Stimulated activated naive CD8-positive, alpha-beta T cell treated with anti-CD3 and anti-CD28 coated beads, Interleukin-15, Interleukin-2, amounts not matched to agents 100 U/mL and 50 U/mL, for 24 hours (primary cell): ENCODE results near the gene CCDC32.
A peak's percentile ranks its signal among the peaks of the same experiment; 100 is the strongest.

Experiments used
- ATAC-seq: fragments of 150-1000 bp; cut with Tn5 transposase; one replicate; pipeline ENCODE4 v1.10.0; 2021
- DNase-seq: peaks from one replicate; pipeline ENCODE4 v3.0.0; 2021

Gene CCDC32

DNA sequence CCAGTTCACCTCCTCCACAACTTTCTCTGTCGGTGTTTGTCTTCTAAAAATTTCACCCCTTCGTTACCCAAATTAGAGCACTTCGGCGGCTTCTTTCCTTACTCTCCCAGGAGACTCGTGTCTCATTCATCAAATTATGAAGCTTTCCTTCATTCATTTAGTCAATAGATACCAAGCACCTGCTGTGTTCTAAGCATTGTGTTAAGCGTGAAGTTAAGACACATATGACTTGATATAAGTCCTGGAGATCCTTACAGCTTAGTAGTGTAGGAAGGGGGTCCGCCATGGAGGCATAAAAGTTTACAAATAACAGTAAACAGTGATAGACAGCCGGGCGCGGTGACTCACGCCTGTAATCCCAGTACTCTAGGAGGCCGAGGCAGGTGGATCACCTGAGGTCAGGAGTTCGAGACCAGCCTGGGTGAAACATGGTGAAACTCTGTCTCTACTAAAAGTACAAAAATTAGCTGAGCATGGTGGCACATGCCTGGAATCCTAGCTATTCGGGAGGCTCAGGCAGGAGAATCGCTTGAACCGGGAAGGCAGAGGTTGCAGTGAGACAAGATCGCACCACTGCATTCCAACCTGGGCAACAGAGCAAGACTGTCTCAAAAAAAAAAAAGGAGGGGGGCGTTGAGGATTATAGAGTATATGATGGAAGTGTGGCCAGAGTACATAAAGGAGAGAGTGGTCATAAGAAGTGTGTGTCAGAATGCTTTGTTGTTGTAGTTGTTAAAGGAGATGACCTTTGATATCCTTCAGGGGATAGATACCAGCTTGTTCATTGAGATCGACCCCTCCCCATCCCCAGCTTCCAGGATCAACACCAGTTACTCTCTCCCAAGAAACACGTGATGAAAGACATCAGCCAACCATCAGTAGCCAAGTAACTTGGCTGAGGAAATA, 744 bp upstream of the CCDC32 start:
- no peak for ATAC-seq
- no peak for DNase-seq

DNA sequence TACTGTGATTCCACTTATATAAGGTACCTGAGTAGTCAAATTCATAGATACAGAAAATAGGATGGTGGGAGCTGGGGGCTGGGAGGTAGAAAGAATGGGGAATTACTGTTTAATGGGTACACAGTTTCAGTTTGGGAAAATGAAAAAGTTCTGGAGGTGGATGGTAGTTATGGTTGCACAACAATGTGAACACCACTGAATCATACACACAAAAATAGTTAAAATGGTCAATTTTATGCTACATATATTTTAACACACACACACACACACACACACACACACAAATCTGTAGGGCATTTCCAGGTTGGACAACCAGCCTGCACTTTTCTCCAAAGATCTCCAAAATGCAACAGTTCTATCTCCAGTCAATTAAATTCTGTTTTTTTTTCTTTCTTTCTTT, 1.4 kb downstream of the CCDC32 start:
- ATAC-seq, result no peak
- DNase-seq, result no peak

- ATAC-seq (no peak), DNase-seq (no peak)
Observed at GRCh38 chr15:40562691-40563090, 2.2 kb downstream of the CCDC32 start.

- ATAC-seq, result no peak
- DNase-seq, result no peak
Observed at GRCh38 chr15:40558952-40559742, 5.7 kb downstream of the CCDC32 start.

- ATAC-seq (no peak), DNase-seq (no peak)
Observed at GRCh38 chr15:40555876-40556275, 9.0 kb downstream of the CCDC32 start.

GRCh38 chr15:40554161-40554525, 10.7 kb downstream of the CCDC32 start:
- ATAC-seq, result no peak
- DNase-seq, result no peak

DNA sequence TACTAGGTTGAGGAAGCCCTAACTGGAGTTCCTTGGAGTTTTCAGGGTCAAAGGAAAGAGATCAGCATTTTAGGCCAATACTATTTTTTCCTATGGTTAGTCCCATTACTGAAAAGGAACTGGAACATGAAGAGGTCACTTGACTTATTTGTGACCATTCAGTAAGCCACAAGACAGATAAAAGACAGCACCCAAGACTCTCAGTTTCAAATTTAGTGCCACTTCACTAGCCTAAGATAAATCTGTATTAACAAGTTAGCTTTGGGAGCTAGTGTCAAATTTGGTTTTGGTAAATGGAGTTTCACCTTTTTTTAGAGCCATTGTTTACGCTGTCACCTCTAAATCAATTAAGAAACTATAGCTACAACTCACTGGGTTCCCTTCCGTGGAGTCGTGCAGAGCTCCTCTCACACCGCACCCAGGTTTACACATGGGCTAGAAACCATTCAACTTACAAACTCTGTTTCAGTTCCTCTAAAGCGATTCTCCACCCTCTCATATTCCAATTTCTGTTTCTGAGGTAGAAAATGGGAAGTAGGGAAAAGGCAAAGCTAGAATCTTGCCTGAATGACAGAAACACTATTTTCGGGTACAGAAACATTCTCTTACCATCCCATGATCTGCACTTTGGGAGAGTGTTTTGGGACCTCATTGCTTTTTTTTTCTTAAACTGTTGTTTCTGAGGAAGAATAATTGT, 14.4 kb downstream of the CCDC32 start:
- ATAC-seq (peak; percentile 25), DNase-seq (no peak)

DNA sequence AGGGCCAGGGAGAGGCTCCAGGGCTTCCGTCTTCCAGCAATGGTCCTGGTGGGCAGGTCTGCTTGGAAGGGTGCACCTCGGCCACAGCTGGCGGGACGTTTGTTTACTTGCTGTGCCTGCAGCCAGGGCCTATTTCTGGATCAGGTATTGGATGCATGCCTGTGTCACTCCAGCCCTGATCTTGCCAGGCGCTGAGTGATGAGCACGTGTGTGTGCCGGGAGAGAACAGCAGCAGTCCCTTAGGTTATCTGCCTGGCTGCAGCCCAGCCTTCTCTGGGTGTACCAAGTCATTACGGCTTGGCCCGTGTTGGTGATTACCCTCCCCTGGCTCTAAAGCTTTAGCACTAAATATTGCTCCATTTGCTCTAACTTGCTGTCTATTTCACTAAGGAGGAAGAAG, 14.9 kb downstream of the CCDC32 start:
- DNase-seq, result no peak
- no peak for ATAC-seq

DNA sequence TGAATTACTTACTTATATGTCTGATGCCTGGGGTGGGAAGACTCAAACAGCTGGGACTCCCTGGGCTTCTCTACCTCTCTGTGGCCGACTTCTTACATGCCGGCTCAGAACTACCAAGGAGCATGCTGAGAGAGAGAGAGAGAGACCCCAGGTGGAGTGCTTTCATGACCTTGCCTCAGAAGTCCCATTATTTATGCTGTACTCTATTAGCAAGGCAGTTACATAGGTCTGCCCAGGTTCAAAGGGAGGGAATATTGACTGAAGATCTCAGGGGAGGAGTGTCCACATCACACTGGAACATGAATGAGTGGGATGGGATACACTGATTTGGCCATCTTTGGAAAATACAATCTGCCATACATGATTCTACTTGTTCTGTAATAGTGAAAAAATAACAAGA, 16.2 kb downstream of the CCDC32 start:
- DNase-seq (no peak), ATAC-seq (no peak)

- no peak for DNase-seq
- no peak for ATAC-seq
Observed at GRCh38 chr15:40545457-40545856, 19.4 kb downstream of the CCDC32 start.

DNA sequence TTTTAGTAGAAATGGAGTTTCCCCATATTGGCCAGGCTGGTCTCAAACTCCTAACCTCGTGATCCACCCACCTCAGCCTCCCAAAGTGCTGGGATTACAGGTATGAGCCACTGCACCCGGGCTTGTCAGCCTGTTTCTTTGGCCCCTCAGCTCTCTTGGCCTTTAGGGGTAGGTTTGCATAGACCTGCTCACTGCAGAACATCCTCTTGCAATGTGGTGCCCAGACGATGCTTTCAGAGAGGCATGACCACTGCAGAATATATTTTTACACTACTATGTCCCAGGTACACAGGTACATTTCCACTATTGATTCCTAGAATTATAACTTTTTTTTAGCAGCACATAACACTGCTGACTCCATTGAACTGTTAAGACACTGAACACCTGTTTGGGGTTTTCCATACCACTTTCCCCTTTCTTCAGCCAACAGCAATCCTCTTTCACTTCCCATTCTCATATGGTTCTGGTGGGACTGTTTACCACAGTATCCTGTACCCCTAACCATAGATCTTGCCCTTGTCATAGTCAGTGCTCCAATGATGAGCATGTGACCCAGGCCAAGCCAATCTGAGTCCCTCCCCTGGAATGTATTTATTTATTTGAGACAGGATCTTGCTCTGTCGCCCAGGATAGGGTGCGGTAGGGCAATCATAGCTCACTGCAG, 21.1 kb downstream of the CCDC32 start:
- DNase-seq, result no peak
- peak; percentile 51 for ATAC-seq

DNA sequence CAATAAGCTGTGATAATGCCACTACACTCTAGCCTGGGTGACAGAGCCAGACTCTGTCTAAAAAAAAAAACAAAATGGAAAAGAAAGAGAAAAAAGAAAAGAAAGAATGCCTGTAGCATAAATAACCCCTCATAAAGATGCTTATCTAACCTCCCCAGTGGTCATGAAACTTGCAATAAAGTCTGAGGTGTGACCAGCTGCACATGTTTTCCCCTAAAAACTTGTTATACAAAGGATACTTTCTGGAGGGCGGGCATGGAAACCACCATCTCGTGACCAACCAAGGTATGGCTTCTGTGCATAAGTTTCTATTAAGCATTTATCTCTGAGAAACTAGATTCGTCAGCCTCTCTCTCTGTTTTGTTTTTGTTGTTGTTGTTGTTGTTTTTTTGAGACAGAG, 21.8 kb downstream of the CCDC32 start:
- no peak for DNase-seq
- ATAC-seq, result no peak

DNA sequence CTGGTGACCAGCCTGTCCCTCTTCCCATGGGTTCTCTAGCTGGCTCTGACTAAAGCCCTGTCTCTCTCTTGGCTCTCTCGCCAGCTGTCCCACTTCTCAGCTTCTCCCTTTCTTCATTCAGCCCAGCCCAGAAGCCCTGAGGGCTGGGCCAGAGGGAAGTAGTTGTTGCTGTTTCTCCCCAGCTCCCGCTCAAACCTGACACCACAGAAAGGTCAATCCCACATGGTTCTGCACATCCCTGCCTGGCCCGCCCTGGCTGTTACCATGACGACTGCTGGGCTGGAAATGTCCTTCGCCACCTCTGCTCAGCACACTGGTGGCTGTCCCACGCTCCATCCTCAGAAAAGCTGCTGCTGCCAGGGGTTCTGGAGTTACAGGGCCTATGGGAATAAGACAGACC, 25.9 kb downstream of the CCDC32 start:
- DNase-seq (no peak), ATAC-seq (no peak)

- DNase-seq, result no peak
- no peak for ATAC-seq
Observed at GRCh38 chr15:40536501-40536900, 28.3 kb downstream of the CCDC32 start.

DNA sequence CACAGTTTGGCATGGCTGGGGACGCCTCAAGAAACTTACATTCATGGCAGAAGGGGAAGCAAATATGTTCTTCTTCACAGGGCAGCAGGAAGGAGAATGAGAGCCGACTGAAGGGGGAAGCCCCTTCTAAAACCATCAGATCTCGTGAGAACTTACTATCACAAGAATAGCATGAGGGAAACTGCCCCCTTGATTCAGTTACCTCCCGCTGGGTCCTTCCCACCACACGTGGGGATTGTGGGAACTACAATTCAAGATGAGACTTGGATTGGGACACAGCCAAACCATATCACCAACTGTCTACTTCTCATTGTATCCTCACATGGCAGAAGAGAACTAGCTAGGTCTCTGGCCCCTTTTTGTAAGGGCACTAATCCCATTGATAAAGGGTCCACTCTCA, 30.5 kb downstream of the CCDC32 start:
- no peak for ATAC-seq
- no peak for DNase-seq

GRCh38 chr15:40533763-40534364, 31.0 kb downstream of the CCDC32 start:
- DNase-seq (no peak), ATAC-seq (no peak)

DNA sequence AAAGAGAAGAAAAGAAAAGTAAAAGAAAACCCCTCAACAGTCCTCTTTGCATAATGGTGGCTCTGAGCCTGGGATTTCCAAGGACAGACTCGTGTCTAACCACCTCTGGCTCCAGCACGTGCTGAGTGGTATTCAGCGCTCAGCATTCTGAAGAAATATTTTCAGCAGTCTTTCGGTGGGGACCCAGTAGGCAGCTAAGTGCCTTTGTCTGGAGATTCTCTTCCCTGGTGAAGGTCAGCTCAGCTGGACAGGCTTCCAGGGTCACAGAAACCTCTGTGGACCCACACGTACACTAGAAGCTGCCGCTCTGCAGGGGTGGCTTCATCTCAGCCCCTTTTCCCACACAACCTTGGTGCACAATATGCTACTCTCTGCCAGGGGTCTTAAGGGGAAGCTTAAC, 36.0 kb downstream of the CCDC32 start:
- ATAC-seq (no peak), DNase-seq (no peak)

- ATAC-seq, result no peak
Observed at GRCh38 chr15:40525855-40526254, 39.0 kb downstream of the CCDC32 start.

DNA sequence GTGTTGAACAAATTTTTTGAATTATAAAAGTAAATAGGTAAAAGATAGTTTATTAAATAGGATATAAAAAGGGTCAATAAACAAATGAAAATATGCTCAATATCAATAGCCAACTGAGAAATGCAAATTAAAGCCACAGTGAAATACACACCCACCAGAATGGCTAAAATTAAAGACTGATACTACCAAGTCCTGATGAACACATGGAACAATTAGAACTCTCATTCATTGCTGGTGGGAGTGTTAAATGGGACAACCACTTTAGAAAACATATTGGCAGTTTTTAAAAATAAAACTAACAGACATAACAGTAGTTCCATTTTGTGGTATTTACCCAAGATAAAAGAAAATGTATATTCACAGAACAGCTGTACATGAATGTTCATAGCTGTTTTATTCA, 41.2 kb downstream of the CCDC32 start:
- DNase-seq (no peak), ATAC-seq (no peak)

More at GRCh38 chr15:40525855-40526254, 39.0 kb downstream of the CCDC32 start:
- DNase-seq, result no peak

- ATAC-seq, result no peak
- DNase-seq, result no peak
Observed at GRCh38 chr15:40516322-40516721, 48.5 kb downstream of the CCDC32 start.

- DNase-seq (no peak), ATAC-seq (no peak)
Observed at GRCh38 chr15:40513609-40514008, 51.2 kb downstream of the CCDC32 start.

- ATAC-seq, result no peak
- no peak for DNase-seq
Observed at GRCh38 chr15:40512440-40512839, 52.4 kb downstream of the CCDC32 start.
